CD14-positive monocyte (primary cell): ENCODE data around the gene CAMSAP2. TPM values are rescaled to one million over a fixed set of nuclear protein-coding genes. Genes with fewer than 3 reads are reported as not detected.

ENCODE experiments used
- DNase-seq, 3 donors: peaks; one replicate each; pipeline ENCODE4 v3.0.0-alpha.2; 2011 to 2022
- H2AFZ ChIP-seq: 2 replicates; pipeline ENCODE4 v1.6.0; 2012; ENCODE audit warnings: mild to moderate bottlenecking, low read depth, low read length, inconsistent platforms; ENCODE audit not compliant: insufficient read depth, poor library complexity, severe bottlenecking
- H3K27ac ChIP-seq, 2 donors: 1 replicate in 1 of 2; 2 replicates in 1 of 2; pipeline ENCODE4 v1.5.1; 2012 to 2013; ENCODE audit warnings: low read length in 2 of 2, control low read depth in 1 of 2, inconsistent platforms in 1 of 2, low read depth in 1 of 2, mild to moderate bottlenecking in 1 of 2
- H3K27me3 ChIP-seq, 2 donors: one replicate each; pipeline versions ENCODE4 v1.6.0 to v1.6.1; 2011 to 2013; ENCODE audit warnings: low read length in 2 of 2; ENCODE audit not compliant: control insufficient read depth in 2 of 2, insufficient read depth in 2 of 2
- H3K36me3 ChIP-seq, 2 donors: replicated peaks in 1 of 2; 1 replicate in 1 of 2; 2 replicates in 1 of 2; pipeline versions ENCODE4 v1.5.1 to v1.6.1; 2012 to 2013; ENCODE audit warnings: low read length in 2 of 2, control low read depth in 1 of 2, inconsistent platforms in 1 of 2, mild to moderate bottlenecking in 1 of 2; ENCODE audit not compliant: insufficient read depth in 2 of 2, control insufficient read depth in 1 of 2
- H3K4me1 ChIP-seq, 2 donors: 1 replicate in 1 of 2; 2 replicates in 1 of 2; pipeline versions ENCODE4 v1.5.1 to v1.6.1; 2012 to 2013; ENCODE audit warnings: low read length in 2 of 2, control low read depth in 1 of 2, inconsistent platforms in 1 of 2, mild to moderate bottlenecking in 1 of 2, moderate library complexity in 1 of 2; ENCODE audit not compliant: insufficient read depth in 2 of 2, control insufficient read depth in 1 of 2
- H3K4me2 ChIP-seq: replicated peaks from 2 replicates; pipeline ENCODE3; 2012; ENCODE audit warnings: low read length, moderate library complexity, mild to moderate bottlenecking; ENCODE audit not compliant: poor library complexity, severe bottlenecking; ENCODE audit errors: extremely low read depth
- H3K4me3 ChIP-seq, 3 experiments: fragments of 200-600 bp in 1 of 3; sonication (generic) in 1 of 3; replicated peaks in 1 of 3; 1 replicate in 2 of 3; 2 replicates in 1 of 3; pipeline ENCODE4 v1.5.1; 2011 to 2013; ENCODE audit warnings: low read length in 3 of 3, mild to moderate bottlenecking in 3 of 3, control low read depth in 2 of 3, low read depth in 2 of 3, inconsistent platforms in 1 of 3, moderate library complexity in 1 of 3
- H3K79me2 ChIP-seq: 2 replicates; pipeline ENCODE4 v1.6.0; 2012; ENCODE audit warnings: mild to moderate bottlenecking, control low read depth, inconsistent platforms, low read length, moderate library complexity; ENCODE audit not compliant: insufficient read depth
- H3K9ac ChIP-seq: 2 replicates; pipeline ENCODE4 v1.6.0; 2017; ENCODE audit warnings: low read length, mild to moderate bottlenecking; ENCODE audit not compliant: insufficient read depth, poor library complexity, severe bottlenecking
- H3K9me3 ChIP-seq, 2 donors: replicated peaks in 1 of 2; 1 replicate in 1 of 2; 2 replicates in 1 of 2; pipeline versions ENCODE4 v1.5.1 to v1.6.1; 2012 to 2013; ENCODE audit warnings: low read length in 2 of 2, control low read depth in 1 of 2; ENCODE audit not compliant: control insufficient read depth in 1 of 2, insufficient read depth in 1 of 2
- H4K20me1 ChIP-seq: 2 replicates; pipeline ENCODE4 v1.6.0; 2012; ENCODE audit warnings: mild to moderate bottlenecking, low read length, control low read depth, moderate library complexity; ENCODE audit not compliant: insufficient read depth
- H3K27ac Mint-ChIP-seq, 7 donors: one replicate each; pipeline ENCODE4 v1.8.0; 2020; ENCODE audit warnings: mild to moderate bottlenecking in 7 of 7, mixed read lengths in 7 of 7, moderate library complexity in 6 of 7, inconsistent platforms in 2 of 7
- H3K27me3 Mint-ChIP-seq, 3 donors: one replicate each; pipeline ENCODE4 v1.8.0; 2021 to 2022; ENCODE audit warnings: low read depth in 3 of 3, mild to moderate bottlenecking in 3 of 3, mixed read lengths in 3 of 3, moderate library complexity in 3 of 3, inconsistent platforms in 1 of 3
- H3K36me3 Mint-ChIP-seq, 2 donors: one replicate each; pipeline ENCODE4 v1.8.0; 2020; ENCODE audit warnings: mixed read lengths in 2 of 2, inconsistent platforms in 1 of 2, mild to moderate bottlenecking in 1 of 2
- H3K4me1 Mint-ChIP-seq: one replicate; pipeline ENCODE4 v1.8.0; 2020; ENCODE audit warnings: mild to moderate bottlenecking, mixed read lengths
- H3K4me3 Mint-ChIP-seq, 2 donors: one replicate each; pipeline ENCODE4 v1.8.0; 2020; ENCODE audit warnings: mild to moderate bottlenecking in 2 of 2, mixed read lengths in 2 of 2, moderate library complexity in 1 of 2
- H3K9me3 Mint-ChIP-seq, 7 donors: one replicate each; pipeline ENCODE4 v1.8.0; 2020 to 2022; ENCODE audit warnings: mixed read lengths in 7 of 7, mild to moderate bottlenecking in 6 of 7, moderate library complexity in 6 of 7, inconsistent platforms in 2 of 7
- CTCF ChIP-seq: fragments of 200-600 bp; IDR thresholded peaks from one replicate; pipeline ENCODE4 v1.8.0; 2022; ENCODE audit warnings: antibody characterized with exemption, mild to moderate bottlenecking
- WGBS: methylation state at CpG from one replicate; pipeline ENCODE4 v1.1.5; 2013; ENCODE audit warnings: missing lambda C conversion rate; ENCODE audit not compliant: insufficient coverage; 5-methylcytosine and 5-hydroxymethylcytosine counted together
- intact Hi-C, 2 donors: fragments of 100-400 bp; cut with micrococcal nuclease; formaldehyde crosslinking; loops; one replicate each; pipeline versions ENCODE4 v1.15.0 to v1.15.1; 2023
- polyA plus RNA-seq, 3 donors: library from polyadenylated mRNA; depleted of rRNA in 1 of 3; unstranded in 2 of 3; stranded (reverse) in 1 of 3; fragments of 300-500 nt in 2 of 3; fragments of >200 nt in 1 of 3; fragmentation: Illumina TruSeq in 2 of 3; gene quantifications; 1 replicate in 2 of 3; 2 replicates in 1 of 3; pipeline ENCODE4 v1.2.3, GENCODE V29; 2012 to 2021

The CAMSAP2 gene
- polyA plus RNA-seq, 3 donors = 0.89 to 1.3 (median 0.90) TPM

GRCh38 chr1:200893411-200893901 is 154.8 kb downstream of the CAMSAP2 start:
- Histone ChIP-seq H3K4me2 (no peak overlapping the region), H2AFZ (no peak overlapping the region), H3K4me3 (no peak overlapping the region), H3K27me3 (peaks cover 2 to 17% of the 10 kb centered on the region in 2 donors), H4K20me1 (no peaks in the 10 kb centered on the region), H3K9me3 (no peaks in the 10 kb centered on the region), H3K4me1 (peaks cover 32 to 44% of the 10 kb centered on the region in 2 donors), H3K9ac (no peak overlapping the region), H3K36me3 (no peaks in the 10 kb centered on the region), H3K79me2 (no peaks in the 10 kb centered on the region), H3K27ac (no peak overlapping the region)
- H3K4me3 Mint-ChIP-seq = no peak overlapping the region
- H3K27me3 Mint-ChIP-seq = peaks cover 19 to 38% (median 25%) of the 10 kb centered on the region in 3 donors
- intact Hi-C loops = no loop called here
- H3K9me3 Mint-ChIP-seq = peaks cover 0 to 10% (median 0%) of the 10 kb centered on the region in 7 donors
- no peak for TF ChIP-seq CTCF
- DNase-seq = no peak
- WGBS = 84% methylated on average over 4 of the region's 6 CpGs
- H3K27ac Mint-ChIP-seq = peak overlapping the region in 1 of 7 donors; percentile 77
- H3K4me1 Mint-ChIP-seq = peaks cover 52% of the 10 kb centered on the region
- H3K36me3 Mint-ChIP-seq = no peaks in the 10 kb centered on the region

GRCh38 chr1:200894712-200895442 is 156.2 kb downstream of the CAMSAP2 start, which contains the start of gene INAVA:
Gene INAVA, plus strand, starts transcription at chr1:200894900. Its CDS starts 3,501 bp downstream, at chr1:200898401.
- no peak within 1 kb of the TSS for H3K9ac ChIP-seq
- no peaks in the 10 kb centered on the region for H3K36me3 Mint-ChIP-seq
- no peak for TF ChIP-seq CTCF
- DNase-seq = no peak
- H3K4me3 ChIP-seq = no peak within 1 kb of the TSS
- H3K27me3 ChIP-seq = peaks cover 2 to 17% of the 10 kb centered on the region in 2 donors
- peaks cover 28 to 48% of the 10 kb centered on the region in 2 donors for H3K4me1 ChIP-seq
- no peak within 1 kb of the TSS for H3K4me3 Mint-ChIP-seq
- no peak within 1 kb of the TSS for H3K27ac ChIP-seq
- H3K27ac Mint-ChIP-seq = peak within 1 kb of the TSS in 1 of 7 donors; percentile 52
- 95% methylated on average over 13 of the region's 15 CpGs for WGBS
- no peak within 1 kb of the TSS for H2AFZ ChIP-seq
- H4K20me1 ChIP-seq = no peaks in the 10 kb centered on the region
- H3K9me3 Mint-ChIP-seq = peaks cover 0 to 8% (median 0%) of the 10 kb centered on the region in 7 donors
- intact Hi-C loops = no loop called here
- H3K79me2 ChIP-seq = no peaks in the 10 kb centered on the region
- H3K4me2 ChIP-seq = no peak within 1 kb of the TSS
- no peaks in the 10 kb centered on the region for H3K9me3 ChIP-seq
- H3K4me1 Mint-ChIP-seq = peaks cover 52% of the 10 kb centered on the region
- H3K36me3 ChIP-seq = no peaks in the 10 kb centered on the region
- H3K27me3 Mint-ChIP-seq = peaks cover 19 to 36% (median 24%) of the 10 kb centered on the region in 3 donors
